HG02970 (cell line): ENCODE data around the gene TBK1.

Experiments used
- ATAC-seq: cut with Tn5 transposase; IDR thresholded peaks from one replicate; pipeline ENCODE4 v1.9.1; 2021; ENCODE audit warnings: mild to moderate bottlenecking, moderate library complexity, moderate number of reproducible peaks; ENCODE audit not compliant: unreplicated experiment, low FRiP score

Gene TBK1

GRCh38 chr12:64450711-64451486 is 1.0 kb upstream of the TBK1 start:
- no peak for ATAC-seq

- ATAC-seq: no peak
These were observed 824 bp downstream of the TBK1 start for GRCh38 chr12:64452559-64453329.

GRCh38 chr12:64455506-64455905 is 3.6 kb downstream of the TBK1 start:
- ATAC-seq: no peak

- ATAC-seq: no peak
These were observed 4.2 kb downstream of the TBK1 start for GRCh38 chr12:64456119-64456518.

- ATAC-seq: no peak
These were observed 5.1 kb downstream of the TBK1 start for GRCh38 chr12:64457032-64457431.

GRCh38 chr12:64457466-64457865 is 5.5 kb downstream of the TBK1 start:
- ATAC-seq: no peak

GRCh38 chr12:64457923-64458322 is 6.0 kb downstream of the TBK1 start:
- no peak for ATAC-seq

GRCh38 chr12:64459394-64459891 is 7.5 kb downstream of the TBK1 start:
- no peak for ATAC-seq

GRCh38 chr12:64461634-64462414 is 9.9 kb downstream of the TBK1 start:
- no peak for ATAC-seq

GRCh38 chr12:64466178-64466577 is 14.3 kb downstream of the TBK1 start:
- no peak for ATAC-seq

GRCh38 chr12:64468966-64469365 is 17.0 kb downstream of the TBK1 start:
- ATAC-seq: no peak

- ATAC-seq: no peak
These were observed 17.7 kb downstream of the TBK1 start for GRCh38 chr12:64469455-64470142.

GRCh38 chr12:64470495-64470894 is 18.6 kb downstream of the TBK1 start:
- no peak for ATAC-seq

GRCh38 chr12:64473176-64473575 is 21.3 kb downstream of the TBK1 start:
- no peak for ATAC-seq

- no peak for ATAC-seq
These were observed 23.6 kb downstream of the TBK1 start for GRCh38 chr12:64475518-64475917.

GRCh38 chr12:64476844-64477243 is 24.9 kb downstream of the TBK1 start:
- ATAC-seq: no peak

- ATAC-seq: no peak
These were observed 26.7 kb downstream of the TBK1 start for GRCh38 chr12:64478661-64479060.

- ATAC-seq: no peak
These were observed 28.2 kb downstream of the TBK1 start for GRCh38 chr12:64480148-64480547.

- no peak for ATAC-seq
These were observed 34.7 kb downstream of the TBK1 start for GRCh38 chr12:64486657-64487056.

GRCh38 chr12:64491718-64492117 is 39.8 kb downstream of the TBK1 start:
- no peak for ATAC-seq
